Measurements from ENCODE around the gene LIMK1. TPM values are rescaled to one million over a fixed set of nuclear protein-coding genes. Genes with fewer than 3 reads are reported as not detected.
A peak's percentile ranks its signal among the peaks of the same experiment; 100 is the strongest.

Gene LIMK1
- total RNA-seq, 1 donor from 2014 or later: 51.0 TPM

DNA sequence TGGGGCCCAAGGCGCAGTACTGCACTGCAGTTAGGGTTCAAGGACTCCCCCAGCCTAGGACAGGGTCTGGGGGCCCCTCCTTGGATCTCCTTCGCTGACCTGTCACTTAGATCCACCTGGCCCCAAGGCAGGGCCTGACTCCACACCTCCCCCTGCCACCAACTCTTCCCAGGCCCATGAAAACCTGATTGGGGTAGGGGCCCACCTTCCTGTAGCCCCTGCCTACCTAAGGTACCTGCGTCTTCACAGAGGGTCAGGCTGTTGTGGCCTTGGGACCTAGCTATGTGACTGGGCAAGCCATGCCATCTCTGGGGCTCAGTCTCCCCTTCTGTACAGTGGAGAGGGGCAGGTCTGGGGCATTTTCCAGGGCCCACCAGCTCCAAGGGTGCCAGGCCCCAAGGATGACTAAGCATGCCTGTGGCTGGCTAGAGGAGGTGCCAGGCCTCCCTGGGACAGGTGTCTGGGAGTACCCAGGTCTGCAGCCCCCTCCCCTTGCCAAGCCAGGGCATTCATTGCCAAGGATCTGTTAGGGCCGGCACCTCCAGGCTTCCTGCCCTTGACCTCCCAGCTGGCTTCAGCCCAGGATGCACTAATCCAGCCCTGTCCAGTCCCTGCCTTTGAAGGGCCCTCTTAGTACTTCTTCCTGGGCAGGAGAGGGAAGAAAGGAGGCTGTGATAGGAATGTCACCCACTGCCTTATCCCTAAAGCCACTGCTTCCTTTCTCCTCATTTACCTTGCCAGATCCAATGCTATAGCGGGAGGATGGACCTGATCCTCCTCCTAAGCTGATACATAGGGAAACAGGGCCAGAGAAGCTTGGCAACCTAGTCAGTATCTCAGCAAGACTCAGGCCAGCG, 1.3 kb downstream of the LIMK1 start:
- peaks cover 20% of the 10 kb centered on the region for H3K36me3 Mint-ChIP-seq (ENCODE audit: low read depth, unreplicated experiment)
- no peak for DNase-seq (ENCODE audit: low spot score)
- TF ChIP-seq, protein P1, sequence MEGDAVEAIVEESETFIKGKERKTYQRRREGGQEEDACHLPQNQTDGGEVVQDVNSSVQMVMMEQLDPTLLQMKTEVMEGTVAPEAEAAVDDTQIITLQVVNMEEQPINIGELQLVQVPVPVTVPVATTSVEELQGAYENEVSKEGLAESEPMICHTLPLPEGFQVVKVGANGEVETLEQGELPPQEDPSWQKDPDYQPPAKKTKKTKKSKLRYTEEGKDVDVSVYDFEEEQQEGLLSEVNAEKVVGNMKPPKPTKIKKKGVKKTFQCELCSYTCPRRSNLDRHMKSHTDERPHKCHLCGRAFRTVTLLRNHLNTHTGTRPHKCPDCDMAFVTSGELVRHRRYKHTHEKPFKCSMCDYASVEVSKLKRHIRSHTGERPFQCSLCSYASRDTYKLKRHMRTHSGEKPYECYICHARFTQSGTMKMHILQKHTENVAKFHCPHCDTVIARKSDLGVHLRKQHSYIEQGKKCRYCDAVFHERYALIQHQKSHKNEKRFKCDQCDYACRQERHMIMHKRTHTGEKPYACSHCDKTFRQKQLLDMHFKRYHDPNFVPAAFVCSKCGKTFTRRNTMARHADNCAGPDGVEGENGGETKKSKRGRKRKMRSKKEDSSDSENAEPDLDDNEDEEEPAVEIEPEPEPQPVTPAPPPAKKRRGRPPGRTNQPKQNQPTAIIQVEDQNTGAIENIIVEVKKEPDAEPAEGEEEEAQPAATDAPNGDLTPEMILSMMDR (IDR thresholded peaks at IDR 0.05; ENCODE audit: unreplicated experiment): no peak
- H3K9me3 Mint-ChIP-seq (ENCODE audit: unreplicated experiment): no peaks in the 10 kb centered on the region
- H3K4me1 Mint-ChIP-seq (ENCODE audit: unreplicated experiment): peaks cover 8% of the 10 kb centered on the region
- no peak overlapping the region for H3K27ac Mint-ChIP-seq (ENCODE audit: unreplicated experiment)
- H3K4me3 Mint-ChIP-seq (ENCODE audit: unreplicated experiment): peak overlapping the region; percentile 81
- H3K27me3 Mint-ChIP-seq (ENCODE audit: unreplicated experiment): peaks cover 10% of the 10 kb centered on the region

DNA sequence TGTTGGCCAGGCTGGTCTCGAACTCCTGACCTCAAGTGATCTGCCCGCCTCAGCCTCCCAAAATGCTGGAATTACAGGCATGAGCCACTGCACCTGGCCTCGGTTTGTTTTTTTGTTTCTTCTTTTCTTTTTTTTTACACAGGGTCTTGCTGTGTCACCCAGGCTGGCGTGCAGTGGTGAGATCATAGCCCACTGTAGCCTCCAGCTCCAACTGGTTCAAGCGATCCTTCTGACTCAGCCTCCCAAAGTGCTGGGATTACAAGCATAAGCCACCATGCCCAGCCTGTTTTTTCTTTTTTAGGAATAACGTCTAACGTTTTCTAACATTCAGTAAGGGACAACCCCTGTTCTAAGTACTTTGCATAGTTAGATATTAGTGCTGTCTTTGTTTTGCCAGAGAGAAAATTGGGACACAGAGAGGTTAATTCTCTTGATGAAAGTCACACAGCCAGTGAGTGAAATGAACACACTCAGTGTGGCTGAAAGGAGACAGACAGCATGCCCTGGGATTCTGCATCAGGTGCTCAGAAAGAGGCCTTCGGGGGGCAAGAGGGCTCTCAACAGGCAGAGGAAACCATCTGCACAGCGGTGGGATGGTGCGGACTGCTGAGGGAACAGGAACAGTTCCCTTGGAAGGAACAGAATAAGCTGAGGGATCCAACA, 4.3 kb downstream of the LIMK1 start:
- TF ChIP-seq, protein P1 (IDR thresholded peaks at IDR 0.05; ENCODE audit: unreplicated experiment): no peak
- Mint-ChIP-seq H3K27ac (ENCODE audit: unreplicated experiment) (no peak overlapping the region), H3K9me3 (ENCODE audit: unreplicated experiment) (no peaks in the 10 kb centered on the region), H3K27me3 (ENCODE audit: unreplicated experiment) (peaks cover 9% of the 10 kb centered on the region), H3K36me3 (ENCODE audit: low read depth, unreplicated experiment) (peaks cover 20% of the 10 kb centered on the region), H3K4me1 (ENCODE audit: unreplicated experiment) (peaks cover 8% of the 10 kb centered on the region), H3K4me3 (ENCODE audit: unreplicated experiment) (no peak overlapping the region)
- no peak for DNase-seq (ENCODE audit: low spot score)

DNA sequence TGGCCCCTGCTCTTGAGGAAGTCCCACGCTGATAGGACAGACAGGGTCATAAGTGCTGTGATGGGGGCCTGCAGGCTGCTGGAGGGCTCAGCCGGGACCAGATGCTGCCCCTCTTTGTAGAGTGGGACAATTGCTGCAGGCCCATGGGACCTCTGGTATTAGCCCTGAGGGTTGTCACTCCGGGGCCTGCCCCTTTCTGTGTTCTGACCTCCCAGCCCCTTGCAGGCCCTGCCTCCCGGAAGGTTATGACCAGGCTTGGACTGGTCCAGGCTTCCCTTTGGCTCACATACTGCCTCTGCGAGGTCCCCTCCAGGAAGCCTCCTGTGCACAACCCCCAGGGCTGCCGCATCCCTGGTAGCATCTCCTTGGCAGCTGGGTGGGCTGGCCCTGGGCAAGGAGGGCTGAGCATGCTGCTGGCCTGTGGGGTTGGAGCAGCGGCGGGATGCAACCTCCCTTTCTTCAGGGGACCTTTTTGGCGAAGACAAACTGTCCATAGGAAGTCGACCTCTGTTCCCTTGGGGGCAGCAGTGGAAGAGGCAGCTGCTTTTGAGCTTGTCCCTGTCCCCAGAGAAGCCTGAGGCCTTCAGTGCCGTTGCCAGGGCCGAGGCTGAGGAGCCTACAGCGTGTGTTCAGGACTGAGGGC, 8.8 kb downstream of the LIMK1 start:
- Mint-ChIP-seq H3K36me3 (ENCODE audit: low read depth, unreplicated experiment) (peaks cover 10% of the 10 kb centered on the region), H3K4me3 (ENCODE audit: unreplicated experiment) (no peak overlapping the region), H3K9me3 (ENCODE audit: unreplicated experiment) (no peaks in the 10 kb centered on the region), H3K27ac (ENCODE audit: unreplicated experiment) (no peak overlapping the region), H3K4me1 (ENCODE audit: unreplicated experiment) (peaks cover 9% of the 10 kb centered on the region), H3K27me3 (ENCODE audit: unreplicated experiment) (peaks cover 14% of the 10 kb centered on the region)
- DNase-seq (ENCODE audit: low spot score): no peak
- TF ChIP-seq, protein P1 (IDR thresholded peaks at IDR 0.05; ENCODE audit: unreplicated experiment): no peak

DNA sequence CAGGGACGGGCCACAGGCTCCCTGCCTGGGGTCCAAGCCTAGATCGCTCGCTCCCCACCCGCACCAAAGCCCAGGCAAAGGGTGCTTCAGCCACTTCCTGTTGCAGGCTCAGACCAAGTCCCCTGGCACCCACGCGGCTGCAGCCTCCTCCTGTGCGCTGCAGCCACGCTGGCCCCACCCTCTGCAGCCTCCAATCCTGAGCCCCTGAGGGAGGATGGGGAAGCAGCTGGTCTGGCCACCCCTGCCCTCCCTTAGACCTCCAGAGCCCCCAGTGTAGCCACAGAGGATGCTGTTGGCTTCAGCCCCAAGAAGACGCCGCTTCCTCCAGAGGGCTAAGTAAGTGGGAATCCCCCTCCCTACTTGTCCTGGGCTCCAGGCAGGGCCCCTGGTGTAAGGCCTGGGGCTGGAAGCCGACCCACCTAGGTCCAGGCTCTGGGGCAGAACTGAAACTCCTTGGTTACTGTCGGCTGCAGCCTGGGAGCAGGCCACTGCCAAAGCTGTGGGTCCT, 9.4 kb downstream of the LIMK1 start:
- DNase-seq (ENCODE audit: low spot score): no peak
- H3K27ac Mint-ChIP-seq (ENCODE audit: unreplicated experiment): no peak overlapping the region
- TF ChIP-seq, protein P1 (IDR thresholded peaks at IDR 0.05; ENCODE audit: unreplicated experiment): no peak

More for the DNA sequence above, 9.4 kb downstream of the LIMK1 start:
- Mint-ChIP-seq H3K27me3 (ENCODE audit: unreplicated experiment) (peaks cover 14% of the 10 kb centered on the region), H3K4me1 (ENCODE audit: unreplicated experiment) (peaks cover 9% of the 10 kb centered on the region), H3K4me3 (ENCODE audit: unreplicated experiment) (no peak overlapping the region), H3K36me3 (ENCODE audit: low read depth, unreplicated experiment) (peaks cover 16% of the 10 kb centered on the region), H3K9me3 (ENCODE audit: unreplicated experiment) (no peaks in the 10 kb centered on the region)

All from endothelial cell (in vitro differentiated cells).